K562 (cell line): ENCODE results near the gene KIF19. TPM values are rescaled to one million over a fixed set of nuclear protein-coding genes. Genes with fewer than 3 reads are reported as not detected.

Source experiments
- CBX5 ChIP-seq: IDR thresholded peaks from 2 replicates; pipeline ENCODE4 v1.6.1; 2014; ENCODE audit warnings: low read depth, borderline replicate concordance
- GTF2E2 ChIP-seq: fragments of 200-800 bp; sonication (Bioruptor generic); IDR thresholded peaks from 2 replicates; pipeline ENCODE4 v1.6.1; 2016; ENCODE audit warnings: missing genetic modification characterization, missing compliant biosample characterization
- ZNF584 ChIP-seq: fragments of 200-800 bp; sonication (Bioruptor generic); IDR thresholded peaks from 2 replicates; pipeline ENCODE4 v1.6.1; 2016; ENCODE audit warnings: low read depth, mild to moderate bottlenecking, missing genetic modification characterization, missing compliant biosample characterization
- ZNF695 ChIP-seq: fragments of 450-650 bp; formaldehyde crosslinking; IDR thresholded peaks from 2 replicates; pipeline ENCODE4 v1.4.0; 2020; ENCODE audit warnings: mild to moderate bottlenecking, moderate library complexity
- polyA plus RNA-seq, 8 experiments: library from polyadenylated mRNA; depleted of rRNA in 4 of 8; stranded (reverse) in 5 of 8; unstranded in 3 of 8; fragments of >200 nt; fragmentation: Nextera tagmentation in 2 of 8; fragmentation: Illumina TruSeq in 1 of 8; extraction: Ambion mirVana in 2 of 8; extraction: Trizol in 1 of 8; gene quantifications; 2 replicates each; pipeline versions ENCODE4 v1.2.1 to v1.2.3, GENCODE V29; 2011 to 2014; ENCODE audit warnings: inconsistent platforms in 1 of 8, missing spikeins in 1 of 8
- total RNA-seq, 7 experiments: library from RNA; depleted of rRNA in 6 of 7; stranded (reverse); fragments of >200 nt in 6 of 7; fragmentation: Illumina TruSeq in 2 of 7; extraction: Trizol in 2 of 7; gene quantifications; 2 replicates each; pipeline versions ENCODE4 v1.2.1 to v1.2.3, GENCODE V29; 2011 to 2021; ENCODE audit warnings: low replicate concordance in 1 of 7
- TF ChIP-seq, protein P1 (sequence below): fragments of 450-650 bp; IDR thresholded peaks from 2 replicates; pipeline ENCODE4 v1.6.1; 2016; ENCODE audit warnings: mild to moderate bottlenecking, moderate library complexity
- TF ChIP-seq, protein P2 (sequence below): fragments of 450-650 bp; IDR thresholded peaks from 2 replicates; pipeline ENCODE4 v1.6.1; 2016; ENCODE audit warnings: low read depth, mild to moderate bottlenecking, moderate library complexity
- TF ChIP-seq, protein P3 (sequence below), 2 experiments: fragments of 450-650 bp; formaldehyde crosslinking in 1 of 2; IDR thresholded peaks; 2 replicates each; pipeline versions ENCODE4 v1.4.0 to v1.6.1; 2014 to 2020; ENCODE audit warnings: mild to moderate bottlenecking in 2 of 2, borderline replicate concordance in 1 of 2, low read depth in 1 of 2

Gene KIF19
- total and polyA plus RNA-seq, 9 of the 15 experiments (the other 6 are each of a cell fraction or from before 2014, with no cell fraction given), result 0.10 TPM; not detected in 8

DNA sequence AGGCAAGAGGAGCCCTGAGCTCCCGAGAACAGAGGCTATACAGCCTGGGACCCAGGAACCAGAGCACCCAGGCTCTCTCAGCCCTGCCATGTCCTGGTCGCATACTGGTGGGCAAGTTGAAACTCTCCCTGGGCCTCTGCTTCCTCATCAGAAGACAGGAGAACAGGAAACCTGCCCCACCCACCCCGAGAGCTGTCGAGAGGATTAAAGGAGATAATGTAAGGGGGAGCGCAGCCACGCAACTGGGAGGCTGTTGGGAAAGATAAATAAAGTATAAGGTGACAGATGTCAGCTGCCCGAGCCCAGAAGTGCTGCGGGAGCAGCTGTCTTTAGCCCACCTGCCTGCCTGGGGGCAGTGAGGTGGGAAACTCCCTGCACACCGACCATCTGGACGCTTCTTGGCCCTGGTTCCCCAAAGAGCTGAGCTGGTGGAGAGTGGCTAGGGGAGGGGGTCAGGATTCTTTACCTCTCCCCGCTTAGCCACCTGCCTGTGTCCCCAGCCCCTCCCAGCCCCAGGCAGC is 6.8 kb downstream of the KIF19 start (continued):
- TF ChIP-seq, protein P1, sequence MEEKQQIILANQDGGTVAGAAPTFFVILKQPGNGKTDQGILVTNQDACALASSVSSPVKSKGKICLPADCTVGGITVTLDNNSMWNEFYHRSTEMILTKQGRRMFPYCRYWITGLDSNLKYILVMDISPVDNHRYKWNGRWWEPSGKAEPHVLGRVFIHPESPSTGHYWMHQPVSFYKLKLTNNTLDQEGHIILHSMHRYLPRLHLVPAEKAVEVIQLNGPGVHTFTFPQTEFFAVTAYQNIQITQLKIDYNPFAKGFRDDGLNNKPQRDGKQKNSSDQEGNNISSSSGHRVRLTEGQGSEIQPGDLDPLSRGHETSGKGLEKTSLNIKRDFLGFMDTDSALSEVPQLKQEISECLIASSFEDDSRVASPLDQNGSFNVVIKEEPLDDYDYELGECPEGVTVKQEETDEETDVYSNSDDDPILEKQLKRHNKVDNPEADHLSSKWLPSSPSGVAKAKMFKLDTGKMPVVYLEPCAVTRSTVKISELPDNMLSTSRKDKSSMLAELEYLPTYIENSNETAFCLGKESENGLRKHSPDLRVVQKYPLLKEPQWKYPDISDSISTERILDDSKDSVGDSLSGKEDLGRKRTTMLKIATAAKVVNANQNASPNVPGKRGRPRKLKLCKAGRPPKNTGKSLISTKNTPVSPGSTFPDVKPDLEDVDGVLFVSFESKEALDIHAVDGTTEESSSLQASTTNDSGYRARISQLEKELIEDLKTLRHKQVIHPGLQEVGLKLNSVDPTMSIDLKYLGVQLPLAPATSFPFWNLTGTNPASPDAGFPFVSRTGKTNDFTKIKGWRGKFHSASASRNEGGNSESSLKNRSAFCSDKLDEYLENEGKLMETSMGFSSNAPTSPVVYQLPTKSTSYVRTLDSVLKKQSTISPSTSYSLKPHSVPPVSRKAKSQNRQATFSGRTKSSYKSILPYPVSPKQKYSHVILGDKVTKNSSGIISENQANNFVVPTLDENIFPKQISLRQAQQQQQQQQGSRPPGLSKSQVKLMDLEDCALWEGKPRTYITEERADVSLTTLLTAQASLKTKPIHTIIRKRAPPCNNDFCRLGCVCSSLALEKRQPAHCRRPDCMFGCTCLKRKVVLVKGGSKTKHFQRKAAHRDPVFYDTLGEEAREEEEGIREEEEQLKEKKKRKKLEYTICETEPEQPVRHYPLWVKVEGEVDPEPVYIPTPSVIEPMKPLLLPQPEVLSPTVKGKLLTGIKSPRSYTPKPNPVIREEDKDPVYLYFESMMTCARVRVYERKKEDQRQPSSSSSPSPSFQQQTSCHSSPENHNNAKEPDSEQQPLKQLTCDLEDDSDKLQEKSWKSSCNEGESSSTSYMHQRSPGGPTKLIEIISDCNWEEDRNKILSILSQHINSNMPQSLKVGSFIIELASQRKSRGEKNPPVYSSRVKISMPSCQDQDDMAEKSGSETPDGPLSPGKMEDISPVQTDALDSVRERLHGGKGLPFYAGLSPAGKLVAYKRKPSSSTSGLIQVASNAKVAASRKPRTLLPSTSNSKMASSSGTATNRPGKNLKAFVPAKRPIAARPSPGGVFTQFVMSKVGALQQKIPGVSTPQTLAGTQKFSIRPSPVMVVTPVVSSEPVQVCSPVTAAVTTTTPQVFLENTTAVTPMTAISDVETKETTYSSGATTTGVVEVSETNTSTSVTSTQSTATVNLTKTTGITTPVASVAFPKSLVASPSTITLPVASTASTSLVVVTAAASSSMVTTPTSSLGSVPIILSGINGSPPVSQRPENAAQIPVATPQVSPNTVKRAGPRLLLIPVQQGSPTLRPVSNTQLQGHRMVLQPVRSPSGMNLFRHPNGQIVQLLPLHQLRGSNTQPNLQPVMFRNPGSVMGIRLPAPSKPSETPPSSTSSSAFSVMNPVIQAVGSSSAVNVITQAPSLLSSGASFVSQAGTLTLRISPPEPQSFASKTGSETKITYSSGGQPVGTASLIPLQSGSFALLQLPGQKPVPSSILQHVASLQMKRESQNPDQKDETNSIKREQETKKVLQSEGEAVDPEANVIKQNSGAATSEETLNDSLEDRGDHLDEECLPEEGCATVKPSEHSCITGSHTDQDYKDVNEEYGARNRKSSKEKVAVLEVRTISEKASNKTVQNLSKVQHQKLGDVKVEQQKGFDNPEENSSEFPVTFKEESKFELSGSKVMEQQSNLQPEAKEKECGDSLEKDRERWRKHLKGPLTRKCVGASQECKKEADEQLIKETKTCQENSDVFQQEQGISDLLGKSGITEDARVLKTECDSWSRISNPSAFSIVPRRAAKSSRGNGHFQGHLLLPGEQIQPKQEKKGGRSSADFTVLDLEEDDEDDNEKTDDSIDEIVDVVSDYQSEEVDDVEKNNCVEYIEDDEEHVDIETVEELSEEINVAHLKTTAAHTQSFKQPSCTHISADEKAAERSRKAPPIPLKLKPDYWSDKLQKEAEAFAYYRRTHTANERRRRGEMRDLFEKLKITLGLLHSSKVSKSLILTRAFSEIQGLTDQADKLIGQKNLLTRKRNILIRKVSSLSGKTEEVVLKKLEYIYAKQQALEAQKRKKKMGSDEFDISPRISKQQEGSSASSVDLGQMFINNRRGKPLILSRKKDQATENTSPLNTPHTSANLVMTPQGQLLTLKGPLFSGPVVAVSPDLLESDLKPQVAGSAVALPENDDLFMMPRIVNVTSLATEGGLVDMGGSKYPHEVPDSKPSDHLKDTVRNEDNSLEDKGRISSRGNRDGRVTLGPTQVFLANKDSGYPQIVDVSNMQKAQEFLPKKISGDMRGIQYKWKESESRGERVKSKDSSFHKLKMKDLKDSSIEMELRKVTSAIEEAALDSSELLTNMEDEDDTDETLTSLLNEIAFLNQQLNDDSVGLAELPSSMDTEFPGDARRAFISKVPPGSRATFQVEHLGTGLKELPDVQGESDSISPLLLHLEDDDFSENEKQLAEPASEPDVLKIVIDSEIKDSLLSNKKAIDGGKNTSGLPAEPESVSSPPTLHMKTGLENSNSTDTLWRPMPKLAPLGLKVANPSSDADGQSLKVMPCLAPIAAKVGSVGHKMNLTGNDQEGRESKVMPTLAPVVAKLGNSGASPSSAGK, result no peak
- TF ChIP-seq, protein P2, sequence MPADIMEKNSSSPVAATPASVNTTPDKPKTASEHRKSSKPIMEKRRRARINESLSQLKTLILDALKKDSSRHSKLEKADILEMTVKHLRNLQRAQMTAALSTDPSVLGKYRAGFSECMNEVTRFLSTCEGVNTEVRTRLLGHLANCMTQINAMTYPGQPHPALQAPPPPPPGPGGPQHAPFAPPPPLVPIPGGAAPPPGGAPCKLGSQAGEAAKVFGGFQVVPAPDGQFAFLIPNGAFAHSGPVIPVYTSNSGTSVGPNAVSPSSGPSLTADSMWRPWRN, result peak; percentile 77
- TF ChIP-seq ZNF584 (CRISPR knock-in tag) (0 out of 2 replicates have a peak, but pooled peaks have one; percentile 62), GTF2E2 (no peak), ZNF695 (CRISPR knock-in tag) (no peak), CBX5 (no peak)
- TF ChIP-seq, protein P3, sequence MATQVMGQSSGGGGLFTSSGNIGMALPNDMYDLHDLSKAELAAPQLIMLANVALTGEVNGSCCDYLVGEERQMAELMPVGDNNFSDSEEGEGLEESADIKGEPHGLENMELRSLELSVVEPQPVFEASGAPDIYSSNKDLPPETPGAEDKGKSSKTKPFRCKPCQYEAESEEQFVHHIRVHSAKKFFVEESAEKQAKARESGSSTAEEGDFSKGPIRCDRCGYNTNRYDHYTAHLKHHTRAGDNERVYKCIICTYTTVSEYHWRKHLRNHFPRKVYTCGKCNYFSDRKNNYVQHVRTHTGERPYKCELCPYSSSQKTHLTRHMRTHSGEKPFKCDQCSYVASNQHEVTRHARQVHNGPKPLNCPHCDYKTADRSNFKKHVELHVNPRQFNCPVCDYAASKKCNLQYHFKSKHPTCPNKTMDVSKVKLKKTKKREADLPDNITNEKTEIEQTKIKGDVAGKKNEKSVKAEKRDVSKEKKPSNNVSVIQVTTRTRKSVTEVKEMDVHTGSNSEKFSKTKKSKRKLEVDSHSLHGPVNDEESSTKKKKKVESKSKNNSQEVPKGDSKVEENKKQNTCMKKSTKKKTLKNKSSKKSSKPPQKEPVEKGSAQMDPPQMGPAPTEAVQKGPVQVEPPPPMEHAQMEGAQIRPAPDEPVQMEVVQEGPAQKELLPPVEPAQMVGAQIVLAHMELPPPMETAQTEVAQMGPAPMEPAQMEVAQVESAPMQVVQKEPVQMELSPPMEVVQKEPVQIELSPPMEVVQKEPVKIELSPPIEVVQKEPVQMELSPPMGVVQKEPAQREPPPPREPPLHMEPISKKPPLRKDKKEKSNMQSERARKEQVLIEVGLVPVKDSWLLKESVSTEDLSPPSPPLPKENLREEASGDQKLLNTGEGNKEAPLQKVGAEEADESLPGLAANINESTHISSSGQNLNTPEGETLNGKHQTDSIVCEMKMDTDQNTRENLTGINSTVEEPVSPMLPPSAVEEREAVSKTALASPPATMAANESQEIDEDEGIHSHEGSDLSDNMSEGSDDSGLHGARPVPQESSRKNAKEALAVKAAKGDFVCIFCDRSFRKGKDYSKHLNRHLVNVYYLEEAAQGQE (IDR thresholded peaks at IDR 0.05; ENCODE audit: borderline replicate concordance), result no peak
- TF ChIP-seq, protein P3 (CRISPR knock-in tag; IDR thresholded peaks at IDR 0.05; ENCODE audit: low read depth), result no peak
